BLaER1 treated with 17β-estradiol and CSF1 and Interleukin-3, amounts not matched to agents 10 nM and 100 nM (cell line): ENCODE data around the gene BNC2.

ENCODE experiments used
- H3K27ac ChIP-seq, 11 experiments: shearing (Covaris generic); formaldehyde crosslinking; 2 replicates each; pipeline ENCODE4 v1.8.1; 2022
- H3K27me3 ChIP-seq, 11 experiments: shearing (Covaris generic); formaldehyde crosslinking; 2 replicates each; pipeline ENCODE4 v1.8.1; 2022
- H3K36me3 ChIP-seq, 11 experiments: shearing (Covaris generic); formaldehyde crosslinking; 2 replicates each; pipeline ENCODE4 v1.8.1; 2022
- H3K4me1 ChIP-seq, 10 experiments: shearing (Covaris generic); formaldehyde crosslinking; 2 replicates each; pipeline ENCODE4 v1.8.1; 2022
- H3K4me2 ChIP-seq, 11 experiments: shearing (Covaris generic); formaldehyde crosslinking; 2 replicates each; pipeline ENCODE4 v1.8.1; 2022
- H3K4me3 ChIP-seq, 10 experiments: shearing (Covaris generic); formaldehyde crosslinking; 2 replicates each; pipeline ENCODE4 v1.8.1; 2022
- H3K9ac ChIP-seq, 11 experiments: shearing (Covaris generic); formaldehyde crosslinking; 2 replicates each; pipeline ENCODE4 v1.8.1; 2022
- H3K9me3 ChIP-seq, 11 experiments: shearing (Covaris generic); formaldehyde crosslinking; replicated peaks in 1 of 11; 2 replicates each; pipeline ENCODE4 v1.8.1; 2022
- H4K20me1 ChIP-seq, 11 experiments: shearing (Covaris generic); formaldehyde crosslinking; 2 replicates each; pipeline ENCODE4 v1.8.1; 2022
- Cebpa-rat ChIP-seq, 11 experiments: shearing (Covaris generic); IDR thresholded peaks; 2 replicates each; pipeline ENCODE4 v1.8.1; 2022

Gene BNC2

GRCh38 chr9:16563446-16563845 is 307.0 kb downstream of the BNC2 start:
- no peak for TF ChIP-seq Cebpa-rat (IDR thresholded peaks at IDR 0.05)
- Histone ChIP-seq H3K4me3 (no peak overlapping the region), H3K4me1 (no peaks in the 10 kb centered on the region)

GRCh38 chr9:16561121-16561520 is 309.3 kb downstream of the BNC2 start:
- Histone ChIP-seq H3K4me1 (no peaks in the 10 kb centered on the region), H3K9me3 (peaks cover 0 to 8% (median 0%) of the 10 kb centered on the region in 11 experiments; a peak in 7 of 22 replicates), H3K4me2 (no peak overlapping the region), H3K27ac (no peak overlapping the region), H3K9ac (no peak overlapping the region), H4K20me1 (no peaks in the 10 kb centered on the region), H3K4me3 (no peak overlapping the region), H3K27me3 (no peaks in the 10 kb centered on the region), H3K36me3 (0 out of 22 replicates have a peak, but pooled peaks cover 0 to 4% (median 0%) of the 10 kb centered on the region in 11 experiments)
- TF ChIP-seq Cebpa-rat (IDR thresholded peaks at IDR 0.05), result no peak

More at GRCh38 chr9:16563446-16563845, 307.0 kb downstream of the BNC2 start:
- Histone ChIP-seq H3K36me3 (0 out of 22 replicates have a peak, but pooled peaks cover 0 to 4% (median 0%) of the 10 kb centered on the region in 11 experiments), H3K9me3 (peaks cover 0 to 5% (median 0%) of the 10 kb centered on the region in 11 experiments; a peak in 1 of 22 replicates), H4K20me1 (no peaks in the 10 kb centered on the region), H3K27ac (no peak overlapping the region), H3K4me2 (no peak overlapping the region), H3K9ac (no peak overlapping the region), H3K27me3 (no peaks in the 10 kb centered on the region)

GRCh38 chr9:16559418-16560188 is 310.9 kb downstream of the BNC2 start:
- peaks cover 0 to 18% (median 5%) of the 10 kb centered on the region in 11 experiments; a peak in 8 of 22 replicates for H3K9me3 ChIP-seq
- H3K27me3 ChIP-seq, result no peaks in the 10 kb centered on the region
- H3K4me2 ChIP-seq, result no peak overlapping the region
- TF ChIP-seq Cebpa-rat (IDR thresholded peaks at IDR 0.05), result no peak
- H3K4me3 ChIP-seq, result no peak overlapping the region
- no peak overlapping the region for H3K9ac ChIP-seq
- H3K27ac ChIP-seq, result no peak overlapping the region
- no peaks in the 10 kb centered on the region; a peak in 1 of 22 replicates for H4K20me1 ChIP-seq
- H3K36me3 ChIP-seq, result 0 out of 22 replicates have a peak, but pooled peaks cover 0 to 15% (median 0%) of the 10 kb centered on the region in 11 experiments
- peaks cover 0 to 6% (median 3%) of the 10 kb centered on the region in 10 experiments; a peak in 15 of 20 replicates for H3K4me1 ChIP-seq

- Histone ChIP-seq H4K20me1 (no peaks in the 10 kb centered on the region; a peak in 1 of 22 replicates), H3K9ac (no peak overlapping the region), H3K27ac (no peak overlapping the region), H3K4me2 (no peak overlapping the region), H3K36me3 (peaks cover 0 to 39% (median 19%) of the 10 kb centered on the region in 11 experiments; a peak in 18 of 22 replicates), H3K4me3 (no peak overlapping the region), H3K27me3 (no peaks in the 10 kb centered on the region), H3K4me1 (peaks cover 0 to 15% (median 9%) of the 10 kb centered on the region in 10 experiments; a peak in 15 of 20 replicates), H3K9me3 (peaks cover 0 to 18% (median 5%) of the 10 kb centered on the region in 11 experiments; a peak in 8 of 22 replicates)
- no peak for TF ChIP-seq Cebpa-rat (IDR thresholded peaks at IDR 0.05)
These were observed 314.7 kb downstream of the BNC2 start for GRCh38 chr9:16555802-16556201.

GRCh38 chr9:16553869-16554540 is 316.5 kb downstream of the BNC2 start:
- Histone ChIP-seq H3K27ac (no peak overlapping the region), H3K4me1 (peaks cover 0 to 15% (median 9%) of the 10 kb centered on the region in 10 experiments; a peak in 15 of 20 replicates), H3K27me3 (no peaks in the 10 kb centered on the region), H3K4me2 (peak overlapping the region in 9 of 11 experiments; percentile 20 to 66 (median 27); a peak in 16 of 22 replicates), H3K36me3 (peaks cover 0 to 44% (median 20%) of the 10 kb centered on the region in 11 experiments; a peak in 18 of 22 replicates), H3K9ac (no peak overlapping the region), H3K4me3 (no peak overlapping the region), H3K9me3 (peaks cover 0 to 18% (median 5%) of the 10 kb centered on the region in 11 experiments; a peak in 8 of 22 replicates), H4K20me1 (no peaks in the 10 kb centered on the region; a peak in 1 of 22 replicates)
- no peak for TF ChIP-seq Cebpa-rat (IDR thresholded peaks at IDR 0.05)

GRCh38 chr9:16552252-16552651 is 318.2 kb downstream of the BNC2 start:
- Histone ChIP-seq H3K9me3 (peaks cover 0 to 18% (median 5%) of the 10 kb centered on the region in 11 experiments; a peak in 8 of 22 replicates), H3K27ac (no peak overlapping the region), H3K4me2 (no peak overlapping the region), H3K4me3 (no peak overlapping the region), H3K4me1 (peaks cover 0 to 15% (median 9%) of the 10 kb centered on the region in 10 experiments; a peak in 15 of 20 replicates), H3K27me3 (no peaks in the 10 kb centered on the region), H3K9ac (no peak overlapping the region), H3K36me3 (peaks cover 0 to 54% (median 24%) of the 10 kb centered on the region in 11 experiments; a peak in 18 of 22 replicates), H4K20me1 (no peaks in the 10 kb centered on the region; a peak in 1 of 22 replicates)
- TF ChIP-seq Cebpa-rat (IDR thresholded peaks at IDR 0.05), result no peak

- no peak for TF ChIP-seq Cebpa-rat (IDR thresholded peaks at IDR 0.05)
- H3K9ac ChIP-seq, result no peak overlapping the region
These were observed 318.8 kb downstream of the BNC2 start for GRCh38 chr9:16551692-16552091.

GRCh38 chr9:16545639-16546038 is 324.8 kb downstream of the BNC2 start:
- Histone ChIP-seq H3K9ac (no peak overlapping the region), H3K4me1 (peaks cover 10 to 47% (median 30%) of the 10 kb centered on the region in 10 experiments; a peak in 19 of 20 replicates), H3K4me2 (peak overlapping the region in 6 of 11 experiments; percentile 20 to 63 (median 50); a peak in 11 of 22 replicates), H3K27me3 (no peaks in the 10 kb centered on the region), H3K4me3 (no peak overlapping the region), H4K20me1 (no peaks in the 10 kb centered on the region), H3K27ac (no peak overlapping the region), H3K9me3 (0 out of 22 replicates have a peak, but pooled peaks cover 0 to 4% (median 0%) of the 10 kb centered on the region in 11 experiments), H3K36me3 (peaks cover 0 to 23% (median under 1%) of the 10 kb centered on the region in 11 experiments; a peak in 10 of 22 replicates)
- TF ChIP-seq Cebpa-rat (IDR thresholded peaks at IDR 0.05), result no peak

More at GRCh38 chr9:16551692-16552091, 318.8 kb downstream of the BNC2 start:
- no peak overlapping the region for H3K4me2 ChIP-seq
- peaks cover 0 to 15% (median 9%) of the 10 kb centered on the region in 10 experiments; a peak in 15 of 20 replicates for H3K4me1 ChIP-seq
- no peaks in the 10 kb centered on the region; a peak in 1 of 22 replicates for H4K20me1 ChIP-seq
- no peak overlapping the region for H3K27ac ChIP-seq
- H3K36me3 ChIP-seq, result peaks cover 0 to 54% (median 24%) of the 10 kb centered on the region in 11 experiments; a peak in 18 of 22 replicates
- no peaks in the 10 kb centered on the region for H3K27me3 ChIP-seq
- peaks cover 0 to 18% (median 5%) of the 10 kb centered on the region in 11 experiments; a peak in 8 of 22 replicates for H3K9me3 ChIP-seq
- H3K4me3 ChIP-seq, result no peak overlapping the region
